Measurements from ENCODE around the gene JAM3.
"Not testable (repeated sequence)": the region's sequence is repeated elsewhere in the genome, so short reads cannot be mapped to it uniquely, and the experiment has no call there.

The JAM3 gene

DNA sequence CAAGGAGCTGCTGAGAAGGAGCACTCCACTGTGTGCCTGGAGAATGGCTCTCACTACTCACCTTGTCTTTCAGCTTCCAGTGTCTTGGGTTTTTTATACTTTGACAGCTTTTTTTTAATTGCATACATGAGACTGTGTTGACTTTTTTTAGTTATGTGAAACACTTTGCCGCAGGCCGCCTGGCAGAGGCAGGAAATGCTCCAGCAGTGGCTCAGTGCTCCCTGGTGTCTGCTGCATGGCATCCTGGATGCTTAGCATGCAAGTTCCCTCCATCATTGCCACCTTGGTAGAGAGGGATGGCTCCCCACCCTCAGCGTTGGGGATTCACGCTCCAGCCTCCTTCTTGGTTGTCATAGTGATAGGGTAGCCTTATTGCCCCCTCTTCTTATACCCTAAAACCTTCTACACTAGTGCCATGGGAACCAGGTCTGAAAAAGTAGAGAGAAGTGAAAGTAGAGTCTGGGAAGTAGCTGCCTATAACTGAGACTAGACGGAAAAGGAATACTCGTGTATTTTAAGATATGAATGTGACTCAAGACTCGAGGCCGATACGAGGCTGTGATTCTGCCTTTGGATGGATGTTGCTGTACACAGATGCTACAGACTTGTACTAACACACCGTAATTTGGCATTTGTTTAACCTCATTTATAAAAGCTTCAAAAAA lies 82.3 kb downstream of the JAM3 start:
- no peak for DNase-seq

DNA sequence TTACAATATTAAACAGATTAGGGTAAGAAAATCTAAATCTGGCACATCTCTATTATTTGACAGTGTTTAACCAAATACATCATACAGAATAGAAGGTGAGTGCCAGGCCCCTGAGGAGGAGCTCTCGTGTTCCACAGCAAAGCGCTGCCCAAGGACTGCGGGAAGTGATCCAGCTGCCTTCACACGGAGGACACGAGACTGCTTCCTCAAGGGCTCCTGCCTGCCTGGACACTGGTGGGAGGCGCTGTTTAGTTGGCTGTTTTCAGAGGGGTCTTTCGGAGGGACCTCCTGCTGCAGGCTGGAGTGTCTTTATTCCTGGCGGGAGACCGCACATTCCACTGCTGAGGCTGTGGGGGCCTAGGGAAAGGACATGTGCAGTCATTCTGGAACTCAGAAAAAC lies 83.8 kb downstream of the JAM3 start:
- DNase-seq = no peak

DNA sequence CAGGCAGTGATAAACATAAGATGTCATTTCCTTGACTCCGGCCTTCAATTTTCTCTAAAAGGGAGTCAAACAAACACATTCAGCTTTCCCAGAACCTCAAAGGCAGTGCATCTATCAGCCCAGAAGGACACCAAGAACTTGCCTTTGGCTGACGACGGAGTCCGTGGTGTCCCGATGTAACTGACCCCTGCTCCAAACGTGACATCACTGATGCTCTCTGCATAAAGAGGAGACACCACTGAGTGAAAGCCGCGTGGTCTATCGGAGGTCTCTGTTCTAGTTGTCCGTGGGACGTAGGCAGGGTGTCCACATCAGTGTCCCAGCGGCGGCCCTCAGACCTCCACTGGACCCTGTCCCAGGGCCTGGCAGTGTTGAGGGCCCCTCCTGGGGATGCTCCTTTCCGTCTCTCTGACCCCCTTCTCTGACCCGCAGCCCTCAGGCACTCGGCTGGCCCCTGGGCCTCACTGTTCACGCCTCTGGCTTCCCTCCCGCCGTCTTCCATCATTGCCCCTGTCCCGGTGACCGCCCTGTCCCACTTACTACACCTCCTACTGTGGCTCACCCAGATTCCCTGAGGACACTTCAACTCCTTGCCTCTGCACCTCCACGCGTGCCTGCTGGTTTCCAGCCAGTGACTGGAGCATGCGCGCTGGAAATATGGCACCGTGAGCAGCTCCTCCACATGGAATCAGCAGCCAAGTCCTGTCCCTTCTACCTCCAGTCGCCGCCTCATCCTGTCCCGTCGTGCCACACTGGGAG lies 84.5 kb downstream of the JAM3 start:
- no peak for DNase-seq

DNA sequence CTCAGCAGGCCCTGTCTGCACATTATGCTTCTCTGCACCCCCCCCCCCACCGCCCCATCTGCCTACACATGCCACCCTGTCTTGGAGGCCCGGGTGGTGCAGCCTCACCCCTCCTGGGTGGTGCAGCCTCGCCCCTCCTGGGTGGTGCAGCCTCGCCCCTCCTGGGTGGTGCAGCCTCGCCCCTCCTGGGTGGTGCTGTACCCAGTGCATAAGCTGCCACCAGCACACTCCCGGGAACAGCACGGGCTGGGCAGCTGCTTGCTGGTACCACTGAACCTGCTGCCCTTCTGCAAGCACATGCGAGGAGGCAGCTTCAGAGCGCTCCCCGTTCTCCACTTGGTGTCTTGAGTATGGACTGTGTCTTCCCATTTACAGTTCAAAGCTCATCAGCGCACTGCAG lies 85.6 kb downstream of the JAM3 start:
- no peak for DNase-seq

DNA sequence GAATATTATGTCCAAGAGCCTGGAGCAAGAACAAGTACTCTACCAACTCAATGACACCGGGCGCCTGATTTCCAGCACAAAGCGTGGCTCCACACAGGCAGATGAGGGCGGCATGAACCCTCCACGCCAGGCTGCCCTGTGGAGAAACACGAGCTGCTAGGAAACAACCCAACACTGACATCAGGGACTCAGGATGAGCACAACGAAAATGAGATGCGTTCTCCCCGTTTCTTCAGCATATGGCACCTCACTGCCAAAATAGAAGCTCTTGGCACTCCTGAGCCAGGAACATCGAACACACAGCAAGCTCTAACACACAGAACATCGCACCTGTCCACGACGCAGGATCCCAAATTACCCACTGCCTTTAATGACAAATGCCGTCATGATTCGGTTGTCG lies 86.6 kb downstream of the JAM3 start:
- DNase-seq = no peak

DNA sequence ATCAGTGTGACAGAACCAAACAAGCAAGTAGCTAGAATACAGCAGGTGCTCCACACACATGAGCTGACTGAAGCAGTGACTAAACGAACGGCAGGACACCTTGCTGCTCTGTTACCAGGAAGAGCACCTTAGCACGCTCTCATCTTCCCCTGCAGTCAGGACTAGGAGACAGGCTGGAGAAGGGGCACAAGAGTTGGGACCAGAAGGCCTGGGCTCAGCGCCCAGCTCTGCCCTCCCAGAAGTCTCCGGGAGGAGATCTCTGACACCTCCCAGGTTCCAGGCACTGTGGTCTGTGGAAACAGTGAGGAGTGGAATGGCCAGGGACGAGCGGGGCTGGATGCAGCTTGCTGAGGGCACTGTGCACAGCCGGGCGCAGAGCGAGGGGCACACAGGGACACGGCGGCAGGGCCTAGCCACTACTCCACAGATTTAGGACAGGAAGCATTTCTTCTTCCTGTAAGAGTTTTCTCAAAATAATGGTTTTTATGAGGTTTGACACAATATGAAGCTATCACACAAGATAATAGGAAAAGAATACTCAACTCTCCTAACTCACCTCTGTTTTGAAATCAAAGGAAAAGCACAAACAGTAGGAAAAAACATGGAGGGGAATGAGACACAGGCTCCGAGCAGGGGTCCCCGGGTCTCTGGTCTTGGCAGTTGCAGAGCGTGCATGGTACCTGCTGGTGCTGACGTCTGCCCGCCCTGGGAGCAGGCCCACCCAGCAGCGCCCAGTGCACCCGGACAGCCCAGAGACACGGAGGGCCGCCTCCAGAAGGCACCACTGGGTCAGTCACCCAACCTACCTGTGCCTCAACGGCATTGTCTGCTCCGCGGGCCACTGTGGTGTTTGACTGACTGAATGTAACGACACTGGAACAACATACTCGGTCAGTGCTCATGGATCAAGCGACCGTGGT lies 87.3 kb downstream of the JAM3 start:
- no peak for DNase-seq

DNA sequence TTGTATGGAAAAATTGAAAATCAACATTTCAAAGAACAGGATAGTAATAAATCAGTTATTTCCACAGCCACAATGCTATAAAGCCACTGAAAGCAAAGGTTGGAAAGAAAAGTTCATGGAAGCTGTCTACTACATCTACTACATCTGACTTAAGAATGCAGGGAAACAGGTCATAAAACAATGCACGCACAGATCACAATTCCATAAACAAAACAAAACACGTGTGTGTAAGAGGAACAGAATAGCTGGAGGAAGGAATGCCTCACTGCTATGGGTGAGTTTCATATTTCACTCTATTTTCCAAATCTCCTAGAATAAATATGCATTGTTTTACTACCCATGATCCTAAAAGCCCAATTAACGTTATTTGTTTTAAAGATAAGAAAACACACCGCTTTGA lies 88.6 kb downstream of the JAM3 start:
- DNase-seq = no peak

DNA sequence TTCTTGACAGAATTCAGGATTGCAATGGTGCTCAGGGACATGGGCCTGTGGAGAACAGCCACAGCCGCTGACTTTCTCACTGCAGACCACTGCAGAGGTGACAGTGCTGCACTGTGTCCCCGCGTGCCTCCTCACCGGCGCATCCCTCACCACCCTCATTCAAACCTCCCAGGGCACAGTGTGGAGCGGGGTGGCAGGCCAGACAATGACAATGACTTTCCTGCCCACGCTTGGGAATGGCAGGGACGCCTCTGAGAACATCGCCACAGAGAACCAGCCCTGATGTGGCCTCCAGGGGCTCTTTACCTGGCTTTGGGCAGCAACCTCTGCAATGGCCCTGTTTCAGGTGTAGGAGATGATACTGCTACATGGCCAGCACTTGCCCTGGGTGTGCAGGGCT lies 89.2 kb downstream of the JAM3 start:
- no peak for DNase-seq

DNA sequence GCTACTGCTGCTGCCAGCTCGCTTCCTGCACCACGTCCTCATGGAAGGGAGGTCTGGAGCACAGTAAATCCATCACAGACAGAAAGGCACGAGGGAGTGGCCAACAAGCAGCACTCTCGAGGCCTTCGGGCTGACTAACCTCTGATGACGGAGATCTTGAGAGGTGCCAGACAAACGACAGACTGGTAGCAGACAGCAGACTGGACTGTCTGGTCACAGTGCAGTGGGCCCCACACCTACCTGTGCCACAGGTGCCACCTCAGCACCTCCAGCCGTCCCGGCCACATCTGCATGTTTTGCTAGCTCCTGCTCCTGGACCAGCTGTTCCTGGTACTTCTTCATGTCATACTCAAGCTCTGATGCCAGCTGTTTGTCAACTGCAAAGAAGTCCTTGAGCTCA lies 90.8 kb downstream of the JAM3 start:
- no peak for DNase-seq

DNA sequence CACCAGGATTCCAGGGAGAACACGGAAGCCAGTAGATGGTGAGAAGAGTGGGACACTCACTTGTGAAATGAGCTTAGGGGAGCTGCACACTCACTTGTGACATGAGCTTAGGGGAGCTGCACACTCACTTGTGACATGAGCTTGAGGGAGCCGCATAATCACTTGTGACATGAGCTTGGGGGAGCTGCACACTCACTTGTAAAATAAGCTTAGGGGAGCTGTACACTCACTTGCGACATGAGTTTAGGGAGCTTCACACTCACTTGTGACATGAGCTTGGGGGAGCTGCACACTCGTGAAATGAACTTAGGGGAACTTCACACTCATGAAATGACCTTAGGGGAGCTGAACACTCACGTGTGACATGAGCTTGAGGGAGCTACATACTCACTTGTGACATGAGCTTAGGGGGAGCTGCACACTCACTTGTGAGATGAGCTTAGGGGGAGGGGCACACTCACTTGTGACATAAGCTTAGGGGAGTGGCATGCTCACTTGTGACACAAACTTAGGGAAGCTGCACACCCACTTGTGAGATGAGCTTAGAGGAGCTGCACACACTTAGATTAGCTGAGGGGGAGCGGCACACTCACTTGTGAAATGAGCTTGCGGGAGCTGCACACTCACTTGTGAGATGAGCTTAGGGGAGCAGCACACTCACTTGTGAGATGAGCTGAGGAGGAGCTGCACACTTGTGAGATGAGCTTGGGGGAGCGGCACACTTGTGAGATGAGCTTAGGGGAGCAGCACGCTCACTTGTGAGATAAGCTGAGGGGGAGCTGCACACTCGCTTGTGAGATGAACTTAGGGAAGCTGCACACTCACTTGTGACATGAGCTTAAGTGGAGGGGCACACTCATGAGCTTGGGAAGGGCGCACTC lies 95.9 kb downstream of the JAM3 start:
- DNase-seq = no peak

DNA sequence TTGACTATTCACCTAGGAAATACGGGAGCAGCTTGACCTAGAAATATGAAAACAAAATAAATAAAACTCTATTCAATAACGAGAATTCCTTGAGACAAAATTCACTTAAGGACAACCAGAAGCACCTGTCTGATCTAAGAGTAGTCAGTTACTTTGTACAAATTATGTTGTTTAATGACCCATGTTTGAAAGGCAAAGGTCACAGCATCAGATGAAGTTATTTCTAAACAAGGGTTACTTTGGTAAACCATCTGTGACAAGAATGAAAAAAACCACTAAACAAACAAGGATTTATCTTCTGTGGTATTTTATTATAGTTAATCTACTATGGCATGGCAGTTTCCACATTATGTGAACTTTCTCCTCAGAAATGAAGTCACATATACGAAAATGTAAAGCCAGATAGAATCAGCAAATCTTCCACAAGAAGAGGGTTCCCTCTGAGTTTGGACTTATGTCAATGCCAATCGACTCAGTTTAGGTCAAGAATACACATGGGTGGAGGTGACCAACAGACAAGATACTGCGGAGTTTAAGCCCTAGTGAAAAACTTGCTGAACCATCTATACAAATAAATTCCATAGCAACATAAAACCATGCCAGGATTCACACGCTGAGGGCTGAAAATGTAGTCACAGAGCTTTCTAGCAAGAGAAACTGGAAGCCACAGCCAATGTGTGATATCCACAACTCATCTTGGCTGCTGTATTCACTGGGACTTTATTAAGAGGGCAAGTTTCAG lies 101.5 kb downstream of the JAM3 start:
- no peak for DNase-seq

DNA sequence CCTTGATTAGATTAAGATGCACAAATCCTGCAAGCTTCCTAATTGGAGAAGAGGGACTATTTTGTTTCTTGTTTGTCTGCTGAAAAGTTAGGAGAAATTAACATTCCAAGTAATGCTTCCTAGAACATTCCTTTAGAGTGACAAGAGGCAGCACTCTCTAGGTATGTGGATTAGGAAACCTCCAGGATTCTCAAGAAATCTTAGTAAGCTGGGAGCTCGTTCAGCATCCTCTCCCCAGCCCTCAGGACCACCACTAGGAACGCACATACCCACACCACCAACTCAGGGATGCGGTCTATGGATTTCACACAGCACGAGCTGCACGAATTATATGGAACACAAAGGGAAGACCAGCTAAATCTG lies 102.0 kb downstream of the JAM3 start:
- DNase-seq = no peak

DNA sequence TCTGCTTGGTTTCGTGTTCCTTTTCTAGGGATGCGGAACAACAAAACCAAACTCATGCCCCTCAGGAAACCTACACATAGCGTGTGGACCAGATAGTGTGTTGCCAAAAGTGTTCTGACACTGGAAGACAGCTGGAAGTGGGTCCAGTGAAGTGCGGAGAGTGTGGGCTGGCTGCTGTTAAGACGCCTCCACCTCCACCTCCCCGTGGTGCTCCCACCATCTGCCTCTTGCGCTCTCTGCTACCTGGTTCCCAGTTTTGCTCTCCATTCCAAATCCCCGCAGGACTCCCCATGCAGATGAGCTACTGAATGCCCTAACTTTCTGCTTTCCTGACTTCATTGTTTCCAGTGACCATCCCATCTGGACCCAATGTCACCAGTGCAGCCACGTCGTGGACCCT lies 103.1 kb downstream of the JAM3 start:
- no peak for DNase-seq

DNA sequence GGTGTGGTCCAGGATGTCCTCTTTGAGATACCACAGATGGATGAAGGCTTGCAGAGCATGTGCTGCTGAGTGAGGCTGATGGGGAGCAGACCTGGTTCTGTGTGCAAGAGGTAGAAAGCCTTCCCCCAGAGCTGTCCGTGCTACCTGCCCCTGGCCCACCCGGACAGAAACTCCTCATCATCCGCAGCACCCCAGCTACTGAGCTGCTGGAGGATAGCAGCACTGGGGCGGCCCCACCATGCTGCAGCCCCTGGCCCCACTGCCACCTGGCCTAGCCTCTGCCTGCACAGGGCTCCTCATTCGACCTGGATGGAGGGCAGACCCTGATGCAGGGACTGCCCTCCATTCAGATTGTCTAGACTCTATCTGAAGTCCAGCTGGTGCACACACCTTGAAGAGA lies 104.4 kb downstream of the JAM3 start:
- DNase-seq = no peak

DNA sequence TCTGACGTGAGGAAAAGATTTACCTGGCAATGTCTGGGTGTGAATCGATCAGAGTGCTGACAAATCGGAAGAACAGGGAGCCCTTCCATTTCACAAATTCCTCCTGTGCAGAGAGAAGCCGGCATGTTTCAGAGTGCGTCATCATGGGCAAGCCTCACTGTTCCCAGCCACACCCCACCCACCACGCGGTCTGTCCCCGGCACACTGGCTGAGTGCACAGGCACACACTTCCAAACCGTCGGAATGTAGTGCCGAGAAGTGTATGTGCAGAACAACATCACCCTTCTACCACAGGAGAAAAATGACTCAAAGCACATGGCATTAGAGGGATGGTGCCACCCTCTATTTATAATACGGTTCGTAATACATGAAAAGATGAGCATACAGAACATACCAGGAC lies 107.4 kb downstream of the JAM3 start:
- no peak for DNase-seq

DNA sequence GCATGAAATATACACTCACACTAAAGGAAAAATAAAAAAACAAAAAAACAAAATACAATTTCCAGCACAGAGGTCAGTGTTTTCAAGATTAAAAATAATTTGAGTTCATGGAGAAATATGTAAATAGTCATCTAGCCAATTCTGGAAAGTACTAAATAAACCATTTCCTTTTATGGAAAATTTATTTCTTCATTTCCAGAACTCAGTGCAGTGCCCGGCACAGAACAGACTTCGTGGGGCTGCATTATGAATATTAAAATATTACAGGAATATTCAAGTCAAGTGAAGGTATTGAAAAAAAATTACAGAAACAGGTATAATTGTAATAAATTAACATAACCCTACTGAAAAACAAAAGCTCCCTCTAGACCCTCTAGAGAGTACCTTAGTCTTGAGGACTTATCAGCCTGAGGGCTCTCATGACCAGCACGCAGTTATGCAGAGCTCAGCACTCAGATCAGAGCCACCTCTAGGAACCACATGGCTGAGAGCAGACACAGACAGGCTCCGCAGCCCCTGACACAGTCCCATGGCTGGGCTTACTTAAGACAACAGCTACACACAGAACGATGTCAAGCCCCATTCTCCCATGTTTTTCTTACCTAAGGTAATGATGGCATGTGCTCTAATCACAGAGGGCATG lies 109.3 kb downstream of the JAM3 start:
- DNase-seq = no peak

DNA sequence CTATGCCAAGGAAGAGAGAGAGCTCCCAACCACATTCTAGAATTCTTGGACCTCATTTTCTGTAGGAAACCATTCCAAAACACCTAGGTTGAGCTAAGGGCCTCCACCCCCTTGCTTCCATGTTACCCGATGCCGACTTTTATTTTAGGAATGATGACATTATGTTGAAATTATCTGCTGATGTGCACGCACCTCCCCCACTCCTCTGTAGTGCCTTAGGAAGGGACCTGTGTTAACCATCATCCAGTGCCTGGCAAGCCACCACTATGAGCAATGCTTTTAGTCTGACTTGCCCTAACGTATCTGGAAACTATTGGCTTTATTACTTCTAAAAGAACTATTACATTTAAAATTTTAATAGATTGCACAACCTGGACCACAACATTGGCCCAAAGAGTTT lies 112.8 kb downstream of the JAM3 start:
- DNase-seq = no peak

DNA sequence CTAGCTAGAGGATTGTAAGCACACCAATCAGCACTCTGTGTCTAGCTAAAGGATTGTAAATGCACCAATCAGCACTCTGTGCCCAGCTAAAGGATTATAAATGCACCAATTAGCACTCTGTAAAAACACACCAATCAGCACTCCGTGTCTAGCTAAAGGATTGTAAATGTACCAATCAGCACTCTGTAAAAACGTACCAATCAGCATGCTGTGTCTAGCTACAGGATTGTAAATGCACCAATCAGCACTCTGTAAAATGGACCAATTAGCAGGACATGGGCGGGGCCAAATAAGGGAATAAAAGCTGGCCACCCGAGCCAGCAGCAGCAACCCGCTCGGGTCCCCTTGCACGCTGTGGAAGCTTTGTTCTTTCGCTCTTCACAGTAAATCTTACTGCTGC lies 119.2 kb downstream of the JAM3 start:
- DNase-seq = not testable (repeated sequence)

DNA sequence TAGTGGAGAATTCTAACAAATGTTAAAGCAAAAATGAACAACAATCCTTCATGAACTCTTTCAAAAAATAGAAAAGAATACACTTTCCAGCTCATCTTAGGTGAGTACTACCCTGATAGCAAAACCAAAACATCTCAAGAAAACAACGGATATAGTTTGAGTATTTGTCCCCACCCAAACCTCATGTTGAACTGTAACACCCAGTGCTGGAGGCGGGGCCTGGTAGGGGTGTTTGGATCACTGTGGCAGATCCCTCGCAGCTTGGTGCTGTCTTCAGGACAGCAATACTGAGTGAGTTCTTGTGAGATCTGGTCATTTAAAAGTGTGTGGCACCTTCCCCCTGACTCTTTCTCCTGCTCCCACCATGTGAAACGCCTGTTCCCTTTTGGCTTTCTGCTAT lies 127.9 kb downstream of the JAM3 start:
- DNase-seq = no peak

DNA sequence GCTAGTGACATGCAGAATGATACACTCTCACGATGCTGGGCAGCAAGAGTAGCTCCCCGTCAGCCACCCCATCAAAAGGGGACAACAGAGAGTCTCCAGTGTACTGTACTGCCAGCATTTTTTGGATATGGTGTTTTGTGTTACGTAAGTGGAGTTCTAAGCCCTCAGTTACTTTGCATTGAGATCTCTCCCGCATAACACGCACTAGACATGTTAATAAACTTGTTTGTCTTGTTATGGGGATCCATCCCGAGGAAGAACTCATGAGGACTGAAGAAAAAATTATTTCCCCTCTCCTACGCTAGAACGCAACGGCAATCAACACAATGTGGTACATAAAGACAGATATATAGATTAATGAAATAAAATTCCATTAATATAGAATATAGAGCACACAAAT lies 130.7 kb downstream of the JAM3 start:
- DNase-seq = no peak

DNA sequence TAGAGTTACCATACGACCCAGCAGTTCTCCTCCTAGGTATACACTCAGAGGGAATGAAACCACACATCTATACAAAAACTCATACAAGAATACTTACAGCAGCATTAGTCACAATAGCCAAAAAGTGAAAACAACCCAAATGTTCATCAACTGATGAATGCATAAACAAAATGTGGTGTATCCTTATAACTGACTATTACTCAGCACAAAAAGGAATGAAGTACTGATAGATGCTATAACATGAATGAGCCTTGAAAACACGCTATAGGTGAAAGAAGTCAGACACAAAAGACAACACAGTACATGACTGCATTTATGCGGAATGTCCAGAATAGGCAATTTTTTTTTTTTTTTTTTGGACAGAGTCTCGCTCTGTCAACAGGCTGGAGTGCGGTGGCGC lies 131.8 kb downstream of the JAM3 start:
- DNase-seq = no peak
